ENCODE results near the gene FAM9C.
"Not testable (repeated sequence)": the region's sequence is repeated elsewhere in the genome, so short reads cannot be mapped to it uniquely, and the experiment has no call there.

The FAM9C gene

DNA sequence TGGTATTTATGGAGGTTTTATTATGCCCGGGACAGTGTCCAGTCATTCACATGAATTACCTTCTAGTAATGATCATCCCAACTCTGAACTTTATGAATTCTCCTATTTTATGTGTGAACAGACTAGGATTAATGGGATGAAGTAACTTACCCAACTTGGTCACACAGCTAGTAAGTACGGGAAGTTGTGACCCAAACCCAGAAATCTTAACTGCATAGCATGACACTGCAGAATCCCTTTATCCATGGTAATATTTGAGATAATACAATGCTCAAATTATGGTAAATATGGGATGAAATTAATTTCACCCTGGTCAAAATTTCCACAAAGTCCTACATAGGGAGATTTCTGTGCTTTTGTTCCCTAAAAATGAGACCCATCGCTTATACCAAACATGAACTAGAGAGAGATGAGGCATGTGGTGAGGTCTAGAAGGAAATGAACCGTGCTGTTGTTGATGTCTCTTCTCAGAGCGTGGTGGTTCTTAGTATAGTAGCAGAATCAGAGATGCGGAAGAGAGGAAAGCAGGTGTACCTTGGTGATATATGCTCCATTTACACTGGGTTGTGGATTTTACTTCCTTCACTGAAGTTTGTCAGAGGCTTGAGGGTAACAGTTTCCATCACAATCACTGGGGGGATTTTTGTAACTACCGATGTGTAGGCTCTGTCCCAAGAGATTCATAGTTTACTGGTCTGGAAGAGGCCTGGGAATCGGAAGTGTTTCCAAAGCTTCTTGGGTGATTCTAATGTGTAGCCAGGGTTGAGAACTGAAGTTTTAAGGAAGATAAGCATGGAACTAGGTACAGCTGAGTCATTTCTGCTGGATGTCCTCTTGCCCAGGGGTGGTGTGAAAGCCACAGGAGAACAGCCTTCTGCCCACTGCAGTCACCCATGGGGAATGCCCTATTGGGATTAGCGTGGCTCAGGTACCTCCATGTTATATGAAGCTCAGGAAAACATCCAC is 30.2 kb upstream of the FAM9C start:
- H3K4me3 ChIP-seq (replicated peaks; ENCODE audit: low read depth, low read length), result no peak overlapping the region
- DNase-seq (ENCODE audit: low read depth), result no peak
- TF ChIP-seq, protein P1, sequence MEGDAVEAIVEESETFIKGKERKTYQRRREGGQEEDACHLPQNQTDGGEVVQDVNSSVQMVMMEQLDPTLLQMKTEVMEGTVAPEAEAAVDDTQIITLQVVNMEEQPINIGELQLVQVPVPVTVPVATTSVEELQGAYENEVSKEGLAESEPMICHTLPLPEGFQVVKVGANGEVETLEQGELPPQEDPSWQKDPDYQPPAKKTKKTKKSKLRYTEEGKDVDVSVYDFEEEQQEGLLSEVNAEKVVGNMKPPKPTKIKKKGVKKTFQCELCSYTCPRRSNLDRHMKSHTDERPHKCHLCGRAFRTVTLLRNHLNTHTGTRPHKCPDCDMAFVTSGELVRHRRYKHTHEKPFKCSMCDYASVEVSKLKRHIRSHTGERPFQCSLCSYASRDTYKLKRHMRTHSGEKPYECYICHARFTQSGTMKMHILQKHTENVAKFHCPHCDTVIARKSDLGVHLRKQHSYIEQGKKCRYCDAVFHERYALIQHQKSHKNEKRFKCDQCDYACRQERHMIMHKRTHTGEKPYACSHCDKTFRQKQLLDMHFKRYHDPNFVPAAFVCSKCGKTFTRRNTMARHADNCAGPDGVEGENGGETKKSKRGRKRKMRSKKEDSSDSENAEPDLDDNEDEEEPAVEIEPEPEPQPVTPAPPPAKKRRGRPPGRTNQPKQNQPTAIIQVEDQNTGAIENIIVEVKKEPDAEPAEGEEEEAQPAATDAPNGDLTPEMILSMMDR (IDR thresholded peaks at IDR 0.05; ENCODE audit: low read length, missing control alignments), result no peak

DNA sequence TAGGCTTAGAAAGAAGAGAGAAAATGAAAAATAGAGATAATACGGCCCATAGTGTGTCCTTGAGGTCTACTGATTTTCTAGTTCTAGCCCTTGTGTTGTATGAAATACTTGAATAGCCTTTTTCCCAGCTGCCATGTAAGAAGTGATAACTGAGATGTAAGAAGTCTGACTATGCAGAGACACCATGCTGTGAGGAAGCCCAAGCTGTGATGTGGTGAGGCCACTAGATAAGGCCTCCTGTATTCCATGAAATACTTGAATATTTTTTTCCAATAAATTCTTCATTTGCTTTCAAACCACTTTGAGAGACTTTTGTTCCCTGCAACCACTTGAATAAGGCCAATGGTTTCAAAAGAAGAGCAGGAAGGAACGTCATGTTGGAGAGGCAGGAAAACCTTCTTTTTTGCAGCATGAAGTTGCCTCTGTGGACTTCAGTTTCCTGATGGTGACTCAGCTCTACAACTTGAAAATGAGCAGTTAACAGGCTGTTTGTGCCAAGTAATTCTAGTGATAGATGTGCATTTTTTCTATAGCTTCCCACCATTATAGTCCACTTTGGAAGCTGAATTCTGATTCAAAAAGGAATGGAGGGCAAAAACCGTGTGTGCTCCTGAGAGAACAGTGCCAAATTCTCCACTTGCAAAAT is 25.5 kb upstream of the FAM9C start:
- TF ChIP-seq, protein P1 (IDR thresholded peaks at IDR 0.05; ENCODE audit: low read length, missing control alignments), result no peak

DNA sequence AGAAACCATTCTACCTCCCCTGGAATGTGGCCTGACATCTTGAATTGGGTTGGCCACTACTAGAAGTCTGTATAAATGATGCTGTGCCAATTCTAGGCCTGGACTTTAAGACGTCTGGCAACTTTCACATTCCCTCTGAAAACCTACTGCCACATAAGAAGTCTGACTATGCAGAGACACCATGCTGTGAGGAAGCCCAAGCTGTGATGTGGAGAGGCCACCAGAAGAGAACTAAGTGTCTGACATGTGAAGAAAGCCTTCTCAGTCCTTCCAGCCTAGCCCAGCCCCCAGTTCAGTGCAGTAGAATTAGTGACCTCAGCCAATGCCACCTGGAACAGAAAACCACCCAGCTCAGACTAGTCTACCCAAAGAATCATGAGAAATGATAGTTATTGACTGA is 24.2 kb upstream of the FAM9C start:
- H3K4me3 ChIP-seq (replicated peaks; ENCODE audit: low read depth, low read length), result no peak overlapping the region
- TF ChIP-seq, protein P1 (IDR thresholded peaks at IDR 0.05; ENCODE audit: low read length, missing control alignments), result no peak
- no peak for DNase-seq (ENCODE audit: low read depth)

More for the DNA sequence above, 25.5 kb upstream of the FAM9C start:
- H3K4me3 ChIP-seq (replicated peaks; ENCODE audit: low read depth, low read length), result no peak overlapping the region
- peak; percentile 48 for DNase-seq (ENCODE audit: low read depth)

DNA sequence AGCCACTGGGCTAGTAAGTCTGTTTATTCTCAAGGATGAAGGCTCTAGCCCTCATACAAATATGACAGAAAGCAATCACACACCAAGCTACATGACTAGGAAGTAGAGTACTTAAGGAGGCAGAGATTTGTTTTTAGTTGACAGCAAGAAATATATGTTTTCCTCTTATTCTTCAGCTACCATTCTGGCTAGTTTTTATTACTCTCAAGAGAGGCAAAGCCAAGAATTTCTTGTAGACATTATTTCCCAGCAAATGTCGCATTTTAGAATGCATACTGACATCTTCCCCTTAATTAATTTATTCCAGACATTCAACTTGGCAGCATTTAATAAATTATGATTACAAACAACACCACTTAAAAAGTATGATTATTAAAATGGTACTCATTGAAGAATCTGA is 23.4 kb upstream of the FAM9C start:
- no peak for DNase-seq (ENCODE audit: low read depth)
- no peak overlapping the region for H3K4me3 ChIP-seq (replicated peaks; ENCODE audit: low read depth, low read length)
- TF ChIP-seq, protein P1 (IDR thresholded peaks at IDR 0.05; ENCODE audit: low read length, missing control alignments), result no peak

DNA sequence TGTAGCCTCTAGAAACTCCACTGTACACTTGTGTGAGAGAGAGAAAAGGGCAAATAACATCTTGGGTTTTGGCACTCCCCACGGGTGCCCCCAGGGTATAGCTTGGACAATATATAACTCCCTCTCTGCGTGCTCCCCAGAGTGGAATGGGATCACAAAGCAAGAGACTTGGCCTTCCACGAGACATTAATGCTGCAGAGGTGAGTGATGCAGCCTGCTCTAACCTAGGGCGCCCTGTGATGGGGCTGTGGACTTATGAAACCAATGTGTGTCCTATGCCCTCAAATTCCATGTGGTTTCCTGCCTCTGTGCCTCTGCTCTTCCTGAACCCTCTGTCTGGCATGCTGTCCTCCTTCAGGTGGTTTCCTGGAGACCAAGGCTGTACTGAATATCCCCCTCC is 22.0 kb upstream of the FAM9C start:
- TF ChIP-seq, protein P1 (IDR thresholded peaks at IDR 0.05; ENCODE audit: low read length, missing control alignments), result no peak
- DNase-seq (ENCODE audit: low read depth), result no peak
- no peak overlapping the region for H3K4me3 ChIP-seq (replicated peaks; ENCODE audit: low read depth, low read length)

DNA sequence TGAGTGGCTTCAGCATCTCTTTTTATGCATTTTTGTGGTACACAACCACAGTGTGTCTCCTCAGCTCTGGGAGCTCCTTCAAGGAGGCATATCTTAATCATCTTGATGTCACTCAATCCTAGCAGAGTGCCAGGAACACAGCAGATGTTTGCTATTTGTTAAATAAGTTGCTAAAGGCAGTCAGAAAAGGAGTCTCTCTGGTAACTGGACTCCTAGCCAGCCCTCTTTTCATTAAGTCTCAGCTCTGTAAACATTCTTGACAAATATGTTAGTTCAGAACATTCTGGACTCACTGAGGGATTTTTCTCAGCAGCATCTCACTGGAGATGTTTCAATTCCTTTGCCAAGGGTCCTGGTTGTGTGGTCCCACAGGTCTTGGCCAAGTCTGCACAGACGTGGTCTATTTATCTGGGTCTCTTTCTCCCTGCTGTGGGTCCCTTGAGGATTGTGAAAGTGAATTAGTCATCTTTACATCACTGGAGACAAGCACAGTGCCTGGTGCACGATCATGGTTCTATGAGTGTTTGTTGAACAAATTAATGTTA is 20.3 kb upstream of the FAM9C start:
- no peak overlapping the region for H3K4me3 ChIP-seq (replicated peaks; ENCODE audit: low read depth, low read length)
- TF ChIP-seq, protein P1 (IDR thresholded peaks at IDR 0.05; ENCODE audit: low read length, missing control alignments), result no peak
- peak; percentile 77 for DNase-seq (ENCODE audit: low read depth)

DNA sequence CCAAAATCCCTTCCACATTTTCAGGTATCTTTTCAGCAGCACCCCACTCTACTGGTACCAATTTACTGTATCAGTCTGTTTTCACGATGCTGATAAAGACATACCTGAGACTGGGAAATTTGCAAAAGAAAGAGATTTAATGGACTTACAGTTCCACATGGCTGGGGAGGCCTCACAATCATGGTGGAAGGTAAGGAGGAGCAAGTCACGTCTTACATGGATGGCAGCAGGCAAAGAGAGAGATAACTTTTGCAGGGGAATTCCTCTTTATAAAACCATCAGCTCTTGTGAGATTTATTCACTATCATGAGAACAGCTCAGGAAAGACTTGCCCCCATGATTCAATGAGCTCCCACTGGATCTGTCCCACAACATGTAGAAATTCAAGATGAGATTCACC is 18.7 kb upstream of the FAM9C start:
- H3K4me3 ChIP-seq (replicated peaks; ENCODE audit: low read depth, low read length); DNase-seq (ENCODE audit: low read depth): not testable (repeated sequence)

DNA sequence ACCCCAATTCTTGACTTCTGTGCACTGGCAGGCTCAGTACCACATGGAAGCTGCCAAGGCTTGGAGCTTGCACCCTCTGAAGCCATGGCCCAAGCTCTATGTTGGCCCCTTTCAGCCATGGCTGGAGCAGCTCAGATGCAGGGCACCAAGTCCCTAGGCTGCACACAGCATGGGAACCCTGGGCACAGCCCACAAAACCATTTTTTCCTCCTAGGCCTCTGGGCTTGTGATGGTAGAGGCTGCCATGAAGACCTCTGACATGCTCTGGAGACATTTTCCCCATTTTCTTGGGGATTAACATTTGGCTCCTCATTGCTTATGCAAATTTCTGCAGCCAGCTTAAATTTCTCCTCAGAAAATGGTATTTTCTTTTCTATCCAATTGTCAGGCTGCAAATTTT is 17.9 kb upstream of the FAM9C start:
- not testable (repeated sequence) for H3K4me3 ChIP-seq (replicated peaks; ENCODE audit: low read depth, low read length); DNase-seq (ENCODE audit: low read depth)

DNA sequence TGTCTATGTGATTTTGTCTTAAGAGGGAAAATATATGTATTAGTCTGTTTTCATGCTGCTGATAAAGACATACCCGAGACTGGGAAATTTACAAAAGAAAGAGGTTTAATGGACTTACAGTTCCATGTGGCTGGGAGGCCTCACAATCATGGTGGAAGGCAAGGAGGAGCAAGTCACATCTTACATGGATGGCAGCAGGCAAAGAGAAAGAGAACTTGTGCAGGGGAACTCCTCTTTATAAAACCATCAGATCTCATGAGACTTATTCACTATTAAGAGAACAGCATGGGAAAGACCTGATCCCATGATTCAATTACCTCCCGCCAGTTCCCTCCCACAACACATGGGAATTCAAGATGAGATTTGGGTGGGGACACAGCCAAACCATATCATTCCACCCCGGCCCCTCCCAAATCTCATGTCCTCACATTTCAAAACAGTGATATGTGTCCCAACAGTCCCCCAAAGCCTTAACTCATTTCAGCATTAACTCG is 16.8 kb upstream of the FAM9C start:
- H3K4me3 ChIP-seq (replicated peaks; ENCODE audit: low read depth, low read length); DNase-seq (ENCODE audit: low read depth): not testable (repeated sequence)

All from fibroblast of pulmonary artery (primary cell).